GM23338 (cell line): ENCODE data around the gene NPVF.

Source experiments
- CREB1 ChIP-seq: fragments of 250-450 bp; sonication (Bioruptor Pico); IDR thresholded peaks from 2 replicates; pipeline ENCODE4 v1.5.0; 2020; ENCODE audit warnings: low read depth, mild to moderate bottlenecking, moderate library complexity
- EZH2 ChIP-seq: fragments of 200-600 bp; sonication (generic); IDR thresholded peaks from one replicate; pipeline ENCODE4 v1.8.0; 2017; ENCODE audit warnings: antibody characterized with exemption, mild to moderate bottlenecking, low read depth; ENCODE audit not compliant: unreplicated experiment
- EZH2phosphoT487 ChIP-seq: fragments of 200-600 bp; sonication (generic); IDR thresholded peaks from one replicate; pipeline ENCODE4 v1.8.1; 2018; ENCODE audit warnings: antibody characterized with exemption; ENCODE audit not compliant: unreplicated experiment
- JUNB ChIP-seq: IDR thresholded peaks from one replicate; pipeline ENCODE4 v1.6.1; 2016; ENCODE audit warnings: antibody characterized with exemption; ENCODE audit not compliant: unreplicated experiment
- NANOG ChIP-seq: IDR thresholded peaks from 2 replicates; pipeline ENCODE4 v1.6.1; 2016; ENCODE audit warnings: antibody characterized with exemption, borderline replicate concordance
- POLR2AphosphoS5 ChIP-seq: IDR thresholded peaks from 2 replicates; pipeline ENCODE4 v1.6.1; 2016; ENCODE audit warnings: antibody characterized with exemption, low read depth
- TF ChIP-seq, protein P1 (sequence below), 2 experiments: fragments of 200-600 bp in 1 of 2; sonication (generic) in 1 of 2; conservative IDR thresholded peaks; 2 replicates each; pipeline versions ENCODE4 v1.5.1 to v1.6.1; 2016 to 2017; ENCODE audit warnings: antibody characterized with exemption in 2 of 2, low read depth in 2 of 2, mild to moderate bottlenecking in 2 of 2, moderate library complexity in 1 of 2
- TF ChIP-seq, protein P2 (sequence below): IDR thresholded peaks from 2 replicates; pipeline ENCODE4 v1.6.1; 2016; ENCODE audit warnings: antibody characterized with exemption
- TF ChIP-seq, protein P3 (sequence below): IDR thresholded peaks from one replicate; pipeline ENCODE4 v1.6.1; 2018; ENCODE audit warnings: antibody characterized with exemption; ENCODE audit not compliant: unreplicated experiment

DNA sequence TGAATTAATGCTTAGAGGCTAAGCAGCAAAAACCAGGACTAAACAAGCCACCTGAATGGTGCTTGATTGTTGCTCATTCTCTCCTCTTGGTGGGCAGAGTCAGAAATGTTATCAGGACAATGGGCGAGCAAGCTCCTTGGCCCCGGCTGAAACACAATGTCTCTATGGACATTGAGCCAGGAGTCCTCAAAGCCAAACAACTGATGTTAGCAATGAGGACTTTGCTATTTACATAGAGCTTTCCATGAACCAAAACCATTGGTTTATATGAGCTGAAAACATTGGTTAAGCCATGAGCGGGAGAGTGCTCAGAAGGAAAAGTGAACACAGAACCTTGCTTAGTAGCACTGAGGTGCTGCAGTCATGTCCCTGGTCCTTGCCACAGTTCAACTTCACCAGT is 21.5 kb upstream of the NPVF start:
- no peak for TF ChIP-seq EZH2phosphoT487
- TF ChIP-seq, protein P1, sequence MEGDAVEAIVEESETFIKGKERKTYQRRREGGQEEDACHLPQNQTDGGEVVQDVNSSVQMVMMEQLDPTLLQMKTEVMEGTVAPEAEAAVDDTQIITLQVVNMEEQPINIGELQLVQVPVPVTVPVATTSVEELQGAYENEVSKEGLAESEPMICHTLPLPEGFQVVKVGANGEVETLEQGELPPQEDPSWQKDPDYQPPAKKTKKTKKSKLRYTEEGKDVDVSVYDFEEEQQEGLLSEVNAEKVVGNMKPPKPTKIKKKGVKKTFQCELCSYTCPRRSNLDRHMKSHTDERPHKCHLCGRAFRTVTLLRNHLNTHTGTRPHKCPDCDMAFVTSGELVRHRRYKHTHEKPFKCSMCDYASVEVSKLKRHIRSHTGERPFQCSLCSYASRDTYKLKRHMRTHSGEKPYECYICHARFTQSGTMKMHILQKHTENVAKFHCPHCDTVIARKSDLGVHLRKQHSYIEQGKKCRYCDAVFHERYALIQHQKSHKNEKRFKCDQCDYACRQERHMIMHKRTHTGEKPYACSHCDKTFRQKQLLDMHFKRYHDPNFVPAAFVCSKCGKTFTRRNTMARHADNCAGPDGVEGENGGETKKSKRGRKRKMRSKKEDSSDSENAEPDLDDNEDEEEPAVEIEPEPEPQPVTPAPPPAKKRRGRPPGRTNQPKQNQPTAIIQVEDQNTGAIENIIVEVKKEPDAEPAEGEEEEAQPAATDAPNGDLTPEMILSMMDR (conservative IDR thresholded peaks at IDR 0.05; ENCODE audit: low read depth in 2 of 2): no peak
- TF ChIP-seq EZH2: no peak
- TF ChIP-seq, protein P2, sequence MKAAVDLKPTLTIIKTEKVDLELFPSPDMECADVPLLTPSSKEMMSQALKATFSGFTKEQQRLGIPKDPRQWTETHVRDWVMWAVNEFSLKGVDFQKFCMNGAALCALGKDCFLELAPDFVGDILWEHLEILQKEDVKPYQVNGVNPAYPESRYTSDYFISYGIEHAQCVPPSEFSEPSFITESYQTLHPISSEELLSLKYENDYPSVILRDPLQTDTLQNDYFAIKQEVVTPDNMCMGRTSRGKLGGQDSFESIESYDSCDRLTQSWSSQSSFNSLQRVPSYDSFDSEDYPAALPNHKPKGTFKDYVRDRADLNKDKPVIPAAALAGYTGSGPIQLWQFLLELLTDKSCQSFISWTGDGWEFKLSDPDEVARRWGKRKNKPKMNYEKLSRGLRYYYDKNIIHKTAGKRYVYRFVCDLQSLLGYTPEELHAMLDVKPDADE: no peak
- TF ChIP-seq, protein P3, sequence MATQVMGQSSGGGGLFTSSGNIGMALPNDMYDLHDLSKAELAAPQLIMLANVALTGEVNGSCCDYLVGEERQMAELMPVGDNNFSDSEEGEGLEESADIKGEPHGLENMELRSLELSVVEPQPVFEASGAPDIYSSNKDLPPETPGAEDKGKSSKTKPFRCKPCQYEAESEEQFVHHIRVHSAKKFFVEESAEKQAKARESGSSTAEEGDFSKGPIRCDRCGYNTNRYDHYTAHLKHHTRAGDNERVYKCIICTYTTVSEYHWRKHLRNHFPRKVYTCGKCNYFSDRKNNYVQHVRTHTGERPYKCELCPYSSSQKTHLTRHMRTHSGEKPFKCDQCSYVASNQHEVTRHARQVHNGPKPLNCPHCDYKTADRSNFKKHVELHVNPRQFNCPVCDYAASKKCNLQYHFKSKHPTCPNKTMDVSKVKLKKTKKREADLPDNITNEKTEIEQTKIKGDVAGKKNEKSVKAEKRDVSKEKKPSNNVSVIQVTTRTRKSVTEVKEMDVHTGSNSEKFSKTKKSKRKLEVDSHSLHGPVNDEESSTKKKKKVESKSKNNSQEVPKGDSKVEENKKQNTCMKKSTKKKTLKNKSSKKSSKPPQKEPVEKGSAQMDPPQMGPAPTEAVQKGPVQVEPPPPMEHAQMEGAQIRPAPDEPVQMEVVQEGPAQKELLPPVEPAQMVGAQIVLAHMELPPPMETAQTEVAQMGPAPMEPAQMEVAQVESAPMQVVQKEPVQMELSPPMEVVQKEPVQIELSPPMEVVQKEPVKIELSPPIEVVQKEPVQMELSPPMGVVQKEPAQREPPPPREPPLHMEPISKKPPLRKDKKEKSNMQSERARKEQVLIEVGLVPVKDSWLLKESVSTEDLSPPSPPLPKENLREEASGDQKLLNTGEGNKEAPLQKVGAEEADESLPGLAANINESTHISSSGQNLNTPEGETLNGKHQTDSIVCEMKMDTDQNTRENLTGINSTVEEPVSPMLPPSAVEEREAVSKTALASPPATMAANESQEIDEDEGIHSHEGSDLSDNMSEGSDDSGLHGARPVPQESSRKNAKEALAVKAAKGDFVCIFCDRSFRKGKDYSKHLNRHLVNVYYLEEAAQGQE: no peak
- TF ChIP-seq POLR2AphosphoS5: no peak
- no peak for TF ChIP-seq JUNB
- TF ChIP-seq CREB1 (CRISPR knock-in tag): no peak
- TF ChIP-seq NANOG: no peak
